DMS53 (cell line): Measurements from ENCODE around the gene ITGAD.
A peak's percentile ranks its signal among the peaks of the same experiment; 100 is the strongest.

Source experiments
- DNase-seq: peaks from one replicate; lab custom pipeline; 2025; lab: John Stamatoyannopoulos, UW

The ITGAD gene

GRCh38 chr16:31459687-31460581 is 66.8 kb downstream of the ITGAD start:
- DNase-seq = peak; percentile 98

GRCh38 chr16:31460582-31461002 is 67.5 kb downstream of the ITGAD start:
- peak; percentile 55 for DNase-seq

GRCh38 chr16:31461201-31461920 is 68.2 kb downstream of the ITGAD start:
- DNase-seq = no peak

- DNase-seq = no peak
Observed at GRCh38 chr16:31461921-31462804, 69.0 kb downstream of the ITGAD start.

GRCh38 chr16:31464348-31464769 is 71.2 kb downstream of the ITGAD start:
- no peak for DNase-seq

- no peak for DNase-seq
Observed at GRCh38 chr16:31464781-31465260, 71.7 kb downstream of the ITGAD start.

GRCh38 chr16:31465788-31466370 is 72.7 kb downstream of the ITGAD start:
- DNase-seq = no peak

GRCh38 chr16:31466381-31466841 is 73.3 kb downstream of the ITGAD start:
- no peak for DNase-seq

- DNase-seq = no peak
Observed at GRCh38 chr16:31467151-31467773, 74.1 kb downstream of the ITGAD start.

GRCh38 chr16:31467858-31468257 is 74.7 kb downstream of the ITGAD start:
- DNase-seq = no peak

- DNase-seq = no peak
Observed at GRCh38 chr16:31470615-31471014, 77.5 kb downstream of the ITGAD start.

GRCh38 chr16:31471241-31471874 is 78.2 kb downstream of the ITGAD start:
- DNase-seq = no peak

- DNase-seq = peak; percentile 46
Observed at GRCh38 chr16:31471875-31472708, 79.0 kb downstream of the ITGAD start, which contains the start of gene TGFB1I1. TSS of gene TGFB1I1 (plus strand) at chr16:31472152. CDS start at chr16:31472189, 37 bp downstream.

GRCh38 chr16:31472709-31473203 is 79.6 kb downstream of the ITGAD start:
- DNase-seq = peak; percentile 93

- no peak for DNase-seq
Observed at GRCh38 chr16:31473264-31473984, 80.3 kb downstream of the ITGAD start.

- DNase-seq = no peak
Observed at GRCh38 chr16:31474173-31474714, 81.1 kb downstream of the ITGAD start.

- no peak for DNase-seq
Observed at GRCh38 chr16:31474773-31475738, 81.9 kb downstream of the ITGAD start.
